ENCODE data around the gene KCNMA1.

- TF ChIP-seq CTCF (conservative IDR thresholded peaks at IDR 0.05; ENCODE audit: low read depth, low read length) (peak; percentile 25; the same call in 1 of the 2 replicates), EZH2 (IDR thresholded peaks at IDR 0.05; ENCODE audit: low read length, unreplicated experiment) (no peak)
Observed at GRCh38 chr10:77606751-77607150, 30.9 kb downstream of the KCNMA1 start.

Measured in PC-3 (cell line).